GM23338 (cell line): ENCODE data around the gene MBNL1.

Source experiments
- EZH2 ChIP-seq: fragments of 200-600 bp; sonication (generic); IDR thresholded peaks from one replicate; pipeline ENCODE4 v1.8.0; 2017; ENCODE audit warnings: antibody characterized with exemption, mild to moderate bottlenecking, low read depth; ENCODE audit not compliant: unreplicated experiment
- POLR2AphosphoS5 ChIP-seq: IDR thresholded peaks from 2 replicates; pipeline ENCODE4 v1.6.1; 2016; ENCODE audit warnings: antibody characterized with exemption, low read depth
- TF ChIP-seq, protein P1 (sequence below), 2 experiments: fragments of 200-600 bp in 1 of 2; sonication (generic) in 1 of 2; conservative IDR thresholded peaks; 2 replicates each; pipeline versions ENCODE4 v1.5.1 to v1.6.1; 2016 to 2017; ENCODE audit warnings: antibody characterized with exemption in 2 of 2, low read depth in 2 of 2, mild to moderate bottlenecking in 2 of 2, moderate library complexity in 1 of 2

DNA sequence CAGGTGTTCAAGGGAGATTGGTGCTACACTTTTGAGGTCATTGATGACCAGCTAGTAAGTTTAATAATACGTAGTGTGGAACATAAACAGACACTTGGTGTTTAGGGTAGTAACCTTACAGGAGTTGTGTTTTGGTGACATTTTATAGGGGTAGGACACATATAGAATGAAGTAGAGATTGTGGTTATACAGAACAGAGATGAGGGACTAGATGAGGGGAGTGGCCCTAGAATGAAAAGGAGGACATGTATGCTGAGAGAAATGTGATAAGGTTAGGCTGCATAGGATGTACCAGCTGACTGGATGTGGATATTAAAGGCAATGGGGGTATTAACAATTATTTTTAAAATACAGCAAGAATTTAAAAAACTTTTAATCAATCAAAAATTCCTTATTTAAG is 8.0 kb downstream of the MBNL1 start:
- TF ChIP-seq, protein P1, sequence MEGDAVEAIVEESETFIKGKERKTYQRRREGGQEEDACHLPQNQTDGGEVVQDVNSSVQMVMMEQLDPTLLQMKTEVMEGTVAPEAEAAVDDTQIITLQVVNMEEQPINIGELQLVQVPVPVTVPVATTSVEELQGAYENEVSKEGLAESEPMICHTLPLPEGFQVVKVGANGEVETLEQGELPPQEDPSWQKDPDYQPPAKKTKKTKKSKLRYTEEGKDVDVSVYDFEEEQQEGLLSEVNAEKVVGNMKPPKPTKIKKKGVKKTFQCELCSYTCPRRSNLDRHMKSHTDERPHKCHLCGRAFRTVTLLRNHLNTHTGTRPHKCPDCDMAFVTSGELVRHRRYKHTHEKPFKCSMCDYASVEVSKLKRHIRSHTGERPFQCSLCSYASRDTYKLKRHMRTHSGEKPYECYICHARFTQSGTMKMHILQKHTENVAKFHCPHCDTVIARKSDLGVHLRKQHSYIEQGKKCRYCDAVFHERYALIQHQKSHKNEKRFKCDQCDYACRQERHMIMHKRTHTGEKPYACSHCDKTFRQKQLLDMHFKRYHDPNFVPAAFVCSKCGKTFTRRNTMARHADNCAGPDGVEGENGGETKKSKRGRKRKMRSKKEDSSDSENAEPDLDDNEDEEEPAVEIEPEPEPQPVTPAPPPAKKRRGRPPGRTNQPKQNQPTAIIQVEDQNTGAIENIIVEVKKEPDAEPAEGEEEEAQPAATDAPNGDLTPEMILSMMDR (conservative IDR thresholded peaks at IDR 0.05; ENCODE audit: low read depth in 2 of 2) = no peak
- no peak for TF ChIP-seq EZH2
- no peak for TF ChIP-seq POLR2AphosphoS5
